OCI-LY3 (cell line): ENCODE results near the gene DDX18.

ENCODE experiments used
- H2AFZ ChIP-seq: fragments of 200-600, 300-600 bp; shearing (Covaris generic); 2 replicates; pipeline ENCODE4 v1.6.0; 2014; ENCODE audit warnings: antibody characterized with exemption, low read depth, low read length
- H3K27ac ChIP-seq: fragments of 200-600, 300-600 bp; sonication (generic); 2 replicates; pipeline ENCODE4 v1.5.1; 2014; ENCODE audit warnings: mild to moderate bottlenecking, low read length, moderate library complexity, mixed read lengths
- H3K27me3 ChIP-seq: fragments of 200-600, 300-600 bp; sonication (generic); 2 replicates; pipeline ENCODE4 v1.6.1; 2014; ENCODE audit warnings: low read depth, low read length, mixed read lengths
- H3K36me3 ChIP-seq: fragments of 200-600, 300-600 bp; sonication (generic); replicated peaks from 2 replicates; pipeline ENCODE3; 2014; ENCODE audit warnings: low read depth, low read length, mixed read lengths
- H3K4me1 ChIP-seq: fragments of 300-600, 200-600 bp; sonication (generic); 2 replicates; pipeline ENCODE4 v1.6.1; 2014; ENCODE audit warnings: low read length, mixed read lengths
- H3K4me2 ChIP-seq: fragments of 200-600, 300-600 bp; sonication (generic); 2 replicates; pipeline ENCODE4 v1.6.1; 2014; ENCODE audit warnings: low read length, mixed read lengths
- H3K4me3 ChIP-seq: fragments of 300-600, 200-600 bp; sonication (generic); 2 replicates; pipeline ENCODE4 v1.5.1; 2014; ENCODE audit warnings: antibody characterized with exemption, mild to moderate bottlenecking, low read length, moderate library complexity
- H3K79me2 ChIP-seq: fragments of 300-600, 200-600 bp; shearing (Covaris generic); 2 replicates; pipeline ENCODE4 v1.6.1; 2014; ENCODE audit warnings: mild to moderate bottlenecking, low read length, mixed read lengths
- H3K9ac ChIP-seq: fragments of 300-600, 200-600 bp; shearing (Covaris generic); 2 replicates; pipeline ENCODE4 v1.6.0; 2014; ENCODE audit warnings: mild to moderate bottlenecking, low read length, moderate library complexity
- H3K9me3 ChIP-seq: fragments of 200-600, 300-600 bp; shearing (Covaris generic); 2 replicates; pipeline ENCODE4 v1.6.1; 2014; ENCODE audit warnings: low read length, mixed read lengths; ENCODE audit not compliant: insufficient read depth
- H4K20me1 ChIP-seq: fragments of 200-600, 300-600 bp; sonication (generic); 2 replicates; pipeline ENCODE4 v1.6.1; 2016; ENCODE audit warnings: low read length, mixed read lengths; ENCODE audit not compliant: insufficient read depth
- EZH2phosphoT487 ChIP-seq: fragments of 200-600 bp; shearing (Covaris generic); IDR thresholded peaks from 2 replicates; pipeline ENCODE4 v1.6.1; 2018; ENCODE audit warnings: antibody characterized with exemption, mixed run types, low read depth
- TF ChIP-seq, protein P1 (sequence below): fragments of 200-600, 300-600 bp; sonication (generic); IDR thresholded peaks from 2 replicates; pipeline ENCODE4 v1.5.1; 2014; ENCODE audit warnings: antibody characterized with exemption, low read length, low read depth

The DDX18 gene

DNA sequence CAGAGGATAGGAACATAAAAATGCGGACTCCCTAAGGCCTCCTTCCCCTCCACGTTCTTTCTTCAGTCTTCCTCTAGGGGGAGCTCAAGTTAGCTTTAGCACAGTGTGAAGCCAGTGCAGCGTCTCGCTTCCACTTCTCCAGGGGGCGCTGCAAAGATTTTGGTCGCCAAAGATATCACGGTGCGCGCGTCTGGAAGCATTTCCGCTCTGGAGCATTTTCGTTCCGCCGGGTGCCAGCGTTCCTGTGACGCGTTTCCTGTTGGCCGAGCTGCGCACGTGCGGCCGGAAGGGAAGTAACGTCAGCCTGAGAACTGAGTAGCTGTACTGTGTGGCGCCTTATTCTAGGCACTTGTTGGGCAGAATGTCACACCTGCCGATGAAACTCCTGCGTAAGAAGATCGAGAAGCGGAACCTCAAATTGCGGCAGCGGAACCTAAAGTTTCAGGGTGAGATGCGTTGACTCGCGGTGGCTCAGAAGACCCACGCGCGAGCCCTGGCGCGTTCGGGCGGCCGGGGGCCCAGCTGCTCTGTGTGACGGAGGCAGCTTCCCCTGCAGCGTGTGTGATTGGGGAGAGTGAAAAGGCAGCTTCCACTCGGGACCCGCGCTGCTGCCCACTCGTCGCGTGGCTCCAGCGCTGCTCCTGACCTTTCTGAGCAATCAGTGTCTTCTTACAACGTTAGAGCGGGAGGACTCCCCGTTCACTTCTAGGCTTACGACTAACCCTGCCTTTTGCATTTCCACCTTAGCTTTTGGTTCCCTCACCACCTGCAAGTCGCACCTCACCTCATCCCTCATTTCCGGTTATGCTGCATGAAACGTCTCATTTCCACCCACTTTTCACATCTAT is at the start of gene DDX18:
DDX18 (plus strand) TSS at position 275 of the 848 bp plus-strand sequence; CDS start at position 362, 87 bp downstream.
- TF ChIP-seq, protein P1, sequence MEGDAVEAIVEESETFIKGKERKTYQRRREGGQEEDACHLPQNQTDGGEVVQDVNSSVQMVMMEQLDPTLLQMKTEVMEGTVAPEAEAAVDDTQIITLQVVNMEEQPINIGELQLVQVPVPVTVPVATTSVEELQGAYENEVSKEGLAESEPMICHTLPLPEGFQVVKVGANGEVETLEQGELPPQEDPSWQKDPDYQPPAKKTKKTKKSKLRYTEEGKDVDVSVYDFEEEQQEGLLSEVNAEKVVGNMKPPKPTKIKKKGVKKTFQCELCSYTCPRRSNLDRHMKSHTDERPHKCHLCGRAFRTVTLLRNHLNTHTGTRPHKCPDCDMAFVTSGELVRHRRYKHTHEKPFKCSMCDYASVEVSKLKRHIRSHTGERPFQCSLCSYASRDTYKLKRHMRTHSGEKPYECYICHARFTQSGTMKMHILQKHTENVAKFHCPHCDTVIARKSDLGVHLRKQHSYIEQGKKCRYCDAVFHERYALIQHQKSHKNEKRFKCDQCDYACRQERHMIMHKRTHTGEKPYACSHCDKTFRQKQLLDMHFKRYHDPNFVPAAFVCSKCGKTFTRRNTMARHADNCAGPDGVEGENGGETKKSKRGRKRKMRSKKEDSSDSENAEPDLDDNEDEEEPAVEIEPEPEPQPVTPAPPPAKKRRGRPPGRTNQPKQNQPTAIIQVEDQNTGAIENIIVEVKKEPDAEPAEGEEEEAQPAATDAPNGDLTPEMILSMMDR: peak; percentile 99
- TF ChIP-seq EZH2phosphoT487: no peak
- Histone ChIP-seq H3K36me3 (peaks cover 30% of the 10 kb centered on the region), H3K9me3 (no peaks in the 10 kb centered on the region), H3K9ac (peak within 1 kb of the TSS; percentile 95), H3K27ac (peak within 1 kb of the TSS; percentile 86), H3K4me1 (peaks cover 33% of the 10 kb centered on the region), H3K27me3 (no peaks in the 10 kb centered on the region), H3K4me2 (peak within 1 kb of the TSS; percentile 89), H4K20me1 (no peaks in the 10 kb centered on the region; the same call in 1 of the 2 replicates), H3K79me2 (peaks cover 48% of the 10 kb centered on the region), H2AFZ (peak within 1 kb of the TSS; percentile 85), H3K4me3 (peak within 1 kb of the TSS; percentile 98)

DNA sequence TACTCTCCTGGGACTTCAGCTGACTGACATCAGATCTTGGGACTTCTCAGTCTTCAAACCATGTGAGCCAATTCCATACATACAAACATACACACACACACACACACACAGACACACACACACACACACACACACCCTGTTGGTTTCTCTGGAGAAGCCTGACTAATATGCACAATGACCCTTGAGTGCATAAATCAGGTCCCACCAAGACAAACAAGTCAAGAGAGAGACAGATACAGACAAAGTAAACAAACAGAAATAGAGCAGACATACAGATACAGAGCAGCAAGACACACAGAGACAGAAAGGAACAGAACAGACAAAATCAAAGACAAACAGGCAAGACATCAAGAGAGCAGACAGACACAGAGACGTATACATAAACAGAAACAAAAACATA is 43.8 kb upstream of the DDX18 start:
- H3K27ac ChIP-seq: no peak overlapping the region
- no peaks in the 10 kb centered on the region for H3K9me3 ChIP-seq
- no peaks in the 10 kb centered on the region for H4K20me1 ChIP-seq
- no peak overlapping the region for H3K4me3 ChIP-seq
- H3K36me3 ChIP-seq: no peaks in the 10 kb centered on the region
- no peak overlapping the region for H3K4me2 ChIP-seq
- no peaks in the 10 kb centered on the region for H3K79me2 ChIP-seq
- H3K9ac ChIP-seq: no peak overlapping the region
- H2AFZ ChIP-seq: no peak overlapping the region
- TF ChIP-seq, protein P1: no peak
- no peak for TF ChIP-seq EZH2phosphoT487
- no peaks in the 10 kb centered on the region for H3K4me1 ChIP-seq
- peaks cover 3% of the 10 kb centered on the region; the same call in 1 of the 2 replicates for H3K27me3 ChIP-seq

DNA sequence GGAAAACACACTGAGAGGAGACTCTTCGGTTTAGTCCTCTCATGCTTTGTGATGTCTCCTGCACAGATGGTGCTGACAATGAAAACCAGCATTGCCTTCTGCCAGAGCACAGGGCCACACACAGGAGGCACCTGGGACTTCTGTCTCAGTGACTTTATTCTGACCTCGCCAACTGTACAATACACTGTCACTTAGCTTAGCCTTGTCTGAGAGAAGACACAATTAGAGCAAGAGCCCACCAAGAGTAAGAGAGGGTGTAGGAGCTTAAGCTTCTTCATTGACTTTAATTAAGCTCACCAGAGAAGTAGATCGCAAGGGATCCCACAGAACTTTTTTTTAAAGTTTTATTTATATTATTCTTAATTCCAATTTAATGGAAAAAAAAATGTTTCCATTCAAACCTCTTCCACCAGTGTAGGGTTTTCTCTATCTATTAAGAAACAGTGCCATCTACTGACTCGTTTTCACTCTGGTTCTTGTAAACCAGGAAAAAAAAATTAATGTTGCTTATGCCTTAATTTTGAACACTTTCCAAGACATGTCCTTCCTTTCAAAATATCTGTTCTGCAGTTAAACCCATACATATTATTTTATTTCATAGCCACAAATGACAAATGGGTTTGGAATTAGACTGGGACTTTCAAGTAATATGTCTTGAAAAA is 42.4 kb upstream of the DDX18 start:
- no peak for TF ChIP-seq EZH2phosphoT487
- TF ChIP-seq, protein P1: peak; percentile 64
- Histone ChIP-seq H4K20me1 (no peaks in the 10 kb centered on the region), H3K27ac (no peak overlapping the region)

DNA sequence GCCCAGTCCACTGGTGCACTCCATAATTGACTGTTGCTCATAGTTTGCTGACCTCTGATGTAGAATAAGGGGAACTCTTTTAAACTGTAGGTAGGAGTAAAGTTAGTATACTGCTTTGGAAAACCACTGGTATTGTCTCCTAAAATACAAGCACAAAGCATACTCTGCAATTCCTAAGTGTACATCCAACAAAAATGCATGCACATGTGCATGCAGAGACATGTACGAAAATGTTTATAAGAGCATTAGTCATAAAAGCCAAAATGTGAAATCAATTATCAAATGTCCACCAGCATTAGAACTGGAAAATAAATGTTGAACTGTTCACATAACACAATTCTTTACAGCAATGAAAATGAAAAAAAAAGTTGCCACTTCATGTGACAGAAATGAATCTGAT is 39.8 kb upstream of the DDX18 start:
- TF ChIP-seq, protein P1: no peak
- TF ChIP-seq EZH2phosphoT487: no peak
- Histone ChIP-seq H3K9me3 (no peaks in the 10 kb centered on the region), H3K36me3 (no peaks in the 10 kb centered on the region), H3K27me3 (peaks cover 3% of the 10 kb centered on the region; the same call in 1 of the 2 replicates), H3K79me2 (no peaks in the 10 kb centered on the region), H3K27ac (no peak overlapping the region), H3K4me3 (no peak overlapping the region), H3K9ac (no peak overlapping the region), H2AFZ (no peak overlapping the region), H3K4me1 (no peaks in the 10 kb centered on the region), H3K4me2 (no peak overlapping the region), H4K20me1 (no peaks in the 10 kb centered on the region)

More for the DNA sequence above, 42.4 kb upstream of the DDX18 start:
- Histone ChIP-seq H3K27me3 (peaks cover 3% of the 10 kb centered on the region; the same call in 1 of the 2 replicates), H3K4me1 (no peaks in the 10 kb centered on the region), H3K36me3 (no peaks in the 10 kb centered on the region), H3K4me2 (no peak overlapping the region), H2AFZ (no peak overlapping the region), H3K4me3 (no peak overlapping the region), H3K9ac (no peak overlapping the region), H3K9me3 (no peaks in the 10 kb centered on the region), H3K79me2 (no peaks in the 10 kb centered on the region)
